LNCaP clone FGC (cell line): ENCODE data around the gene ABHD6.
A peak's percentile ranks its signal among the peaks of the same experiment; 100 is the strongest.

Source experiments
- DNase-seq: peaks from one replicate; pipeline ENCODE4 v3.0.0-alpha.2; 2011; ENCODE audit warnings: low read depth
- H3K4me3 ChIP-seq: 2 replicates; pipeline ENCODE4 v1.5.1; 2011; ENCODE audit warnings: mild to moderate bottlenecking, low read depth, low read length, control low read depth
- CTCF ChIP-seq: IDR thresholded peaks from 2 replicates; pipeline ENCODE4 v1.5.1; 2012; ENCODE audit warnings: mild to moderate bottlenecking; ENCODE audit not compliant: control insufficient read depth, insufficient read depth; ENCODE audit errors: extremely low read depth

The ABHD6 gene

GRCh38 chr3:58231666-58232065 lies 5.9 kb upstream of the ABHD6 start:
- H3K4me3 ChIP-seq: no peak overlapping the region
- no peak for TF ChIP-seq CTCF
- no peak for DNase-seq

DNA sequence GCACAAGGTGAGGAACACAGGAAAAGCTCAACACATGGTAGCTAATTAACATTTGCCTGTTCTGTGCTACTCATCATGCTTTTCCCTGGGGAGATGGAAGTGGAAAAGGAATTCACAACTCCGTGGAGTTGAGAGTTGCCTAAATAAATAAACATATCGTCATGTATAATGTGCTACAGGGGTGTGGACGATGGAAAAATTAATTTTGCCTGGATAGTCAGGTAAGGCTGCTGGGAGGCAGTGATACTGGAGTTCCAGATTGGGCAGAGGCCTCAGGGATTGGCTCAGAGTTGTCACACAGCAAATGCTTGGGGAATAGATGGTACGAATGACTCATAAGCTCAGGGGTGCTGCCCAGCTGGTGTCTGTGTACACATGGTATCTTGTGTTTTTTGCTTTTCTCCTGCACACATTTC lies 3.1 kb upstream of the ABHD6 start:
- TF ChIP-seq CTCF: no peak
- no peak for DNase-seq
- no peak overlapping the region for H3K4me3 ChIP-seq

DNA sequence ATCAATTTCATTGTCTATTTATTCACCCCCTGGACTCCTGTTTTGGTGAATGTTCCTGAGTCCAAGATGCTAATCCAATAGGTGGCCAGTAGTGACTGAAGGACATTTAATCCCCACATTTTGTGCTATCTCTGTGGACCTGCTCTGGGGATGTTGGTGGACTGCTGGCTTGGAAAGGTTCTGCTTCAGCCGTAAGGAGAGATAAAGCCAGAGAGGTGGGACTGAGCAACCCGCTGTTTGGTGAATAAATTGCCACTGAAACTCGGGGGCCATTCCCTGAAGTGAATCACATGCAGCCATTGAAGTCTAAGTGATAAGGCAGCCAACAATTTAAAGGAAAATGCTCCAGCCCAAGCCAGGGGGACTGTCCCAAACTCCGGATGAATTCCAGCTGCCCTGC lies 1.6 kb upstream of the ABHD6 start:
- TF ChIP-seq CTCF: no peak
- DNase-seq: no peak
- no peak overlapping the region for H3K4me3 ChIP-seq

- no peak for TF ChIP-seq CTCF
- peak overlapping the region; percentile 90 for H3K4me3 ChIP-seq
- DNase-seq: no peak
Measured at GRCh38 chr3:58236527-58237237, 910 bp upstream of the ABHD6 start.

GRCh38 chr3:58237941-58238681 lies 519 bp downstream of the ABHD6 start:
- DNase-seq: no peak
- no peak for TF ChIP-seq CTCF
- H3K4me3 ChIP-seq: peak overlapping the region; percentile 90

- DNase-seq: no peak
- TF ChIP-seq CTCF: no peak
- H3K4me3 ChIP-seq: peak overlapping the region; percentile 90
Measured at GRCh38 chr3:58238830-58239229, 1.2 kb downstream of the ABHD6 start.
